Lower lobe of right lung (tissue), 2 donors: Measurements from ENCODE around the gene SYCP1. TPM values are rescaled to one million over a fixed set of nuclear protein-coding genes. Genes with fewer than 3 reads are reported as not detected.
"Not testable (repeated sequence)": the region's sequence is repeated elsewhere in the genome, so short reads cannot be mapped to it uniquely, and the experiment has no call there.

Experiments
- ATAC-seq, 2 donors: fragments of 200-7000 bp; cut with Tn5 transposase; one replicate each; pipeline ENCODE4 v1.9.1; 2020 to 2022; ENCODE audit warnings: mild to moderate bottlenecking in 2 of 2, moderate library complexity in 2 of 2
- DNase-seq: peaks from one replicate; pipeline ENCODE4 v3.0.0-alpha.2; 2020
- H3K27ac ChIP-seq: fragments of 200-600 bp; one replicate; pipeline ENCODE4 v1.8.0; 2022
- H3K27me3 ChIP-seq: fragments of 200-600 bp; one replicate; pipeline ENCODE4 v1.8.0; 2022; ENCODE audit warnings: low read depth
- H3K36me3 ChIP-seq: fragments of 200-600 bp; one replicate; pipeline ENCODE4 v1.8.0; 2022; ENCODE audit warnings: mild to moderate bottlenecking
- H3K4me1 ChIP-seq: fragments of 200-600 bp; one replicate; pipeline ENCODE4 v1.8.0; 2022
- H3K4me3 ChIP-seq: fragments of 200-600 bp; one replicate; pipeline ENCODE4 v1.8.0; 2022; ENCODE audit warnings: mild to moderate bottlenecking
- H3K9me3 ChIP-seq: fragments of 200-600 bp; one replicate; pipeline ENCODE4 v1.8.0; 2022
- intact Hi-C: fragments of 100-400 bp; cut with DNase I; formaldehyde crosslinking; loops from one replicate; pipeline ENCODE4 v1.11.0; 2022
- total RNA-seq: library from RNA; stranded (reverse); fragmentation: NEBNext Ultra II Directional; extraction: Animal tissue kit (Norgen Biotek cat#: 25700); gene quantifications from one replicate; pipeline ENCODE4 v1.2.1, GENCODE V29; 2021
- TF ChIP-seq, protein P1 (sequence below): fragments of 200-600 bp; IDR thresholded peaks from one replicate; pipeline ENCODE4 v1.8.0; 2022; ENCODE audit warnings: antibody characterized with exemption, mild to moderate bottlenecking
- donor health status: DM: no; HTN: yes; CAD: no; lungs with severe emphysema.

The SYCP1 gene
- total RNA-seq, 1 donor from 2014 or later = not detected

DNA sequence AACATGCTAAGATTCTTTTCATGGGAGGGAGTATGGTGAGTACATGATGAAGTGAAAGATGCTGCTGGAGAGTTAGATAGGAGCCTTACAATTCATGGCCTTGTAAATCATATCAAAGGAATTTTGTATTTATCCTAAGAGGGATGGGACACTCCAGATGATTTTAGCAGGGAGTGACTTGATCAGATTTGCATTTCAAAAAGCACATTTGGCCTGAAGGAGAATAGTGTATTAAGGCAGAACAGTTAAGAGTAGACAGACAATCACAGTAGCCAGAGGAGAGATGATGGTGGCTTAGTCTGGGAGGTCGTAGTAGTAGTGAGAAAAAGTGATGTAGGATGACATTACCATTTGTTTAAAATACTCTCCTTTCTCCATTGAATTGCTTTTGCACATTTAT lies 48.8 kb downstream of the SYCP1 start:
- H3K27ac ChIP-seq = no peak overlapping the region
- TF ChIP-seq, protein P1, sequence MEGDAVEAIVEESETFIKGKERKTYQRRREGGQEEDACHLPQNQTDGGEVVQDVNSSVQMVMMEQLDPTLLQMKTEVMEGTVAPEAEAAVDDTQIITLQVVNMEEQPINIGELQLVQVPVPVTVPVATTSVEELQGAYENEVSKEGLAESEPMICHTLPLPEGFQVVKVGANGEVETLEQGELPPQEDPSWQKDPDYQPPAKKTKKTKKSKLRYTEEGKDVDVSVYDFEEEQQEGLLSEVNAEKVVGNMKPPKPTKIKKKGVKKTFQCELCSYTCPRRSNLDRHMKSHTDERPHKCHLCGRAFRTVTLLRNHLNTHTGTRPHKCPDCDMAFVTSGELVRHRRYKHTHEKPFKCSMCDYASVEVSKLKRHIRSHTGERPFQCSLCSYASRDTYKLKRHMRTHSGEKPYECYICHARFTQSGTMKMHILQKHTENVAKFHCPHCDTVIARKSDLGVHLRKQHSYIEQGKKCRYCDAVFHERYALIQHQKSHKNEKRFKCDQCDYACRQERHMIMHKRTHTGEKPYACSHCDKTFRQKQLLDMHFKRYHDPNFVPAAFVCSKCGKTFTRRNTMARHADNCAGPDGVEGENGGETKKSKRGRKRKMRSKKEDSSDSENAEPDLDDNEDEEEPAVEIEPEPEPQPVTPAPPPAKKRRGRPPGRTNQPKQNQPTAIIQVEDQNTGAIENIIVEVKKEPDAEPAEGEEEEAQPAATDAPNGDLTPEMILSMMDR = no peak
- intact Hi-C loops = no loop called here
- no peaks in the 10 kb centered on the region for H3K4me1 ChIP-seq
- DNase-seq (no peak), ATAC-seq (no peak)
- H3K36me3 ChIP-seq = no peaks in the 10 kb centered on the region
- H3K27me3 ChIP-seq = no peaks in the 10 kb centered on the region
- H3K9me3 ChIP-seq = no peaks in the 10 kb centered on the region
- H3K4me3 ChIP-seq = no peak overlapping the region

- ATAC-seq, H3K27ac ChIP-seq, H3K4me1 ChIP-seq, H3K9me3 ChIP-seq, H3K4me3 ChIP-seq, intact Hi-C loops, H3K27me3 ChIP-seq, H3K36me3 ChIP-seq, DNase-seq: not testable (repeated sequence)
Observed at GRCh38 chr1:114915720-114916119, 61.1 kb downstream of the SYCP1 start.

GRCh38 chr1:114926607-114927006 lies 71.9 kb downstream of the SYCP1 start:
- no peak for DNase-seq
- no peaks in the 10 kb centered on the region for H3K4me1 ChIP-seq
- no peaks in the 10 kb centered on the region for H3K36me3 ChIP-seq
- no peak overlapping the region for H3K4me3 ChIP-seq
- no peaks in the 10 kb centered on the region for H3K27me3 ChIP-seq
- ATAC-seq = no peak
- TF ChIP-seq, protein P1 = no peak
- intact Hi-C loops = no loop called here
- H3K27ac ChIP-seq = no peak overlapping the region
- H3K9me3 ChIP-seq = no peaks in the 10 kb centered on the region

GRCh38 chr1:114927401-114927800 lies 72.7 kb downstream of the SYCP1 start:
- intact Hi-C loops = no loop called here
- Histone ChIP-seq H3K36me3 (no peaks in the 10 kb centered on the region), H3K4me3 (no peak overlapping the region), H3K9me3 (no peaks in the 10 kb centered on the region), H3K4me1 (no peaks in the 10 kb centered on the region), H3K27ac (no peak overlapping the region), H3K27me3 (no peaks in the 10 kb centered on the region)
- ATAC-seq (no peak), DNase-seq (no peak)
- TF ChIP-seq, protein P1 = no peak

- TF ChIP-seq, protein P1 = no peak
- H3K4me1 ChIP-seq = no peaks in the 10 kb centered on the region
- no peak overlapping the region for H3K27ac ChIP-seq
- H3K36me3 ChIP-seq = no peaks in the 10 kb centered on the region
- intact Hi-C loops = no loop called here
- no peaks in the 10 kb centered on the region for H3K9me3 ChIP-seq
- DNase-seq = no peak
- H3K27me3 ChIP-seq = no peaks in the 10 kb centered on the region
- H3K4me3 ChIP-seq = no peak overlapping the region
- ATAC-seq = no peak
Observed at GRCh38 chr1:114956570-114956969, 101.9 kb downstream of the SYCP1 start.

- intact Hi-C loops = no loop called here
- no peaks in the 10 kb centered on the region for H3K27me3 ChIP-seq
- H3K9me3 ChIP-seq = no peaks in the 10 kb centered on the region
- no peak overlapping the region for H3K27ac ChIP-seq
- H3K36me3 ChIP-seq = no peaks in the 10 kb centered on the region
- DNase-seq = no peak
- ATAC-seq = no peak
- H3K4me1 ChIP-seq = no peaks in the 10 kb centered on the region
- TF ChIP-seq, protein P1 = no peak
- no peak overlapping the region for H3K4me3 ChIP-seq
Observed at GRCh38 chr1:114959423-114959822, 104.8 kb downstream of the SYCP1 start.
